ENCODE measurements around the gene SCRN1.
"Not testable (repeated sequence)": the region's sequence is repeated elsewhere in the genome, so short reads cannot be mapped to it uniquely, and the experiment has no call there.

Gene SCRN1

GRCh38 chr7:29890786-29891185, 98.8 kb downstream of the SCRN1 start:
- peaks cover 13% of the 10 kb centered on the region for H3K27me3 ChIP-seq (ENCODE audit: insufficient read depth, low read length)
- H3K36me3 ChIP-seq (ENCODE audit: insufficient read depth, low read length); H2AFZ ChIP-seq (ENCODE audit: low read length, unreplicated experiment); H3K27ac ChIP-seq (ENCODE audit: low read depth, low read length); H3K4me3 ChIP-seq (ENCODE audit: low read depth, low read length); H3K79me2 ChIP-seq (ENCODE audit: control insufficient read depth, insufficient read depth, low read length, unreplicated experiment); H3K4me1 ChIP-seq (ENCODE audit: control insufficient read depth, insufficient read depth, low read length, unreplicated experiment): not testable (repeated sequence)

- H2AFZ ChIP-seq (ENCODE audit: low read length, unreplicated experiment) = no peak overlapping the region
- H3K27ac ChIP-seq (ENCODE audit: low read depth, low read length) = no peak overlapping the region
- H3K27me3 ChIP-seq (ENCODE audit: insufficient read depth, low read length) = peaks cover 13% of the 10 kb centered on the region
- H3K4me3 ChIP-seq (ENCODE audit: low read depth, low read length) = no peak overlapping the region
- H3K36me3 ChIP-seq (ENCODE audit: insufficient read depth, low read length) = no peaks in the 10 kb centered on the region
- no peaks in the 10 kb centered on the region for H3K4me1 ChIP-seq (ENCODE audit: control insufficient read depth, insufficient read depth, low read length, unreplicated experiment)
- no peaks in the 10 kb centered on the region for H3K79me2 ChIP-seq (ENCODE audit: control insufficient read depth, insufficient read depth, low read length, unreplicated experiment)
Measured at GRCh38 chr7:29890251-29890650, 99.3 kb downstream of the SCRN1 start.

- no peak overlapping the region for H2AFZ ChIP-seq (ENCODE audit: low read length, unreplicated experiment)
- no peak overlapping the region for H3K4me3 ChIP-seq (ENCODE audit: low read depth, low read length)
- no peak overlapping the region for H3K27ac ChIP-seq (ENCODE audit: low read depth, low read length)
- no peaks in the 10 kb centered on the region for H3K79me2 ChIP-seq (ENCODE audit: control insufficient read depth, insufficient read depth, low read length, unreplicated experiment)
- peaks cover 13% of the 10 kb centered on the region for H3K27me3 ChIP-seq (ENCODE audit: insufficient read depth, low read length)
- H3K36me3 ChIP-seq (ENCODE audit: insufficient read depth, low read length) = no peaks in the 10 kb centered on the region
- H3K4me1 ChIP-seq (ENCODE audit: control insufficient read depth, insufficient read depth, low read length, unreplicated experiment) = no peaks in the 10 kb centered on the region
Measured at GRCh38 chr7:29889288-29889687, 100.3 kb downstream of the SCRN1 start.

GRCh38 chr7:29888006-29888405, 101.6 kb downstream of the SCRN1 start:
- no peaks in the 10 kb centered on the region for H3K79me2 ChIP-seq (ENCODE audit: control insufficient read depth, insufficient read depth, low read length, unreplicated experiment)
- no peak overlapping the region for H2AFZ ChIP-seq (ENCODE audit: low read length, unreplicated experiment)
- no peaks in the 10 kb centered on the region for H3K4me1 ChIP-seq (ENCODE audit: control insufficient read depth, insufficient read depth, low read length, unreplicated experiment)
- peaks cover 2% of the 10 kb centered on the region; the same call in 1 of the 2 replicates for H3K27me3 ChIP-seq (ENCODE audit: insufficient read depth, low read length)
- H3K36me3 ChIP-seq (ENCODE audit: insufficient read depth, low read length) = no peaks in the 10 kb centered on the region
- no peak overlapping the region for H3K4me3 ChIP-seq (ENCODE audit: low read depth, low read length)
- H3K27ac ChIP-seq (ENCODE audit: low read depth, low read length) = no peak overlapping the region

- H3K4me3 ChIP-seq (ENCODE audit: low read depth, low read length) = no peak overlapping the region
- H3K27ac ChIP-seq (ENCODE audit: low read depth, low read length) = no peak overlapping the region
- no peaks in the 10 kb centered on the region for H3K4me1 ChIP-seq (ENCODE audit: control insufficient read depth, insufficient read depth, low read length, unreplicated experiment)
- no peaks in the 10 kb centered on the region for H3K79me2 ChIP-seq (ENCODE audit: control insufficient read depth, insufficient read depth, low read length, unreplicated experiment)
- no peak overlapping the region for H2AFZ ChIP-seq (ENCODE audit: low read length, unreplicated experiment)
- no peaks in the 10 kb centered on the region for H3K27me3 ChIP-seq (ENCODE audit: insufficient read depth, low read length)
- no peaks in the 10 kb centered on the region for H3K36me3 ChIP-seq (ENCODE audit: insufficient read depth, low read length)
Measured at GRCh38 chr7:29886827-29887226, 102.8 kb downstream of the SCRN1 start.

GRCh38 chr7:29885626-29886025, 104.0 kb downstream of the SCRN1 start:
- Histone ChIP-seq H2AFZ (ENCODE audit: low read length, unreplicated experiment) (no peak overlapping the region), H3K36me3 (ENCODE audit: insufficient read depth, low read length) (no peaks in the 10 kb centered on the region), H3K4me1 (ENCODE audit: control insufficient read depth, insufficient read depth, low read length, unreplicated experiment) (no peaks in the 10 kb centered on the region), H3K27me3 (ENCODE audit: insufficient read depth, low read length) (no peaks in the 10 kb centered on the region), H3K4me3 (ENCODE audit: low read depth, low read length) (no peak overlapping the region), H3K79me2 (ENCODE audit: control insufficient read depth, insufficient read depth, low read length, unreplicated experiment) (no peaks in the 10 kb centered on the region), H3K27ac (ENCODE audit: low read depth, low read length) (no peak overlapping the region)

- no peaks in the 10 kb centered on the region for H3K79me2 ChIP-seq (ENCODE audit: control insufficient read depth, insufficient read depth, low read length, unreplicated experiment)
- no peaks in the 10 kb centered on the region for H3K4me1 ChIP-seq (ENCODE audit: control insufficient read depth, insufficient read depth, low read length, unreplicated experiment)
- H2AFZ ChIP-seq (ENCODE audit: low read length, unreplicated experiment) = no peak overlapping the region
- H3K27me3 ChIP-seq (ENCODE audit: insufficient read depth, low read length) = no peaks in the 10 kb centered on the region
- no peak overlapping the region for H3K27ac ChIP-seq (ENCODE audit: low read depth, low read length)
- no peak overlapping the region for H3K4me3 ChIP-seq (ENCODE audit: low read depth, low read length)
- H3K36me3 ChIP-seq (ENCODE audit: insufficient read depth, low read length) = no peaks in the 10 kb centered on the region
Measured at GRCh38 chr7:29884399-29885272, 105.0 kb downstream of the SCRN1 start.

- Histone ChIP-seq H3K4me3 (ENCODE audit: low read depth, low read length) (no peak overlapping the region), H3K36me3 (ENCODE audit: insufficient read depth, low read length) (no peaks in the 10 kb centered on the region)
Measured at GRCh38 chr7:29883462-29884398, 105.9 kb downstream of the SCRN1 start.

GRCh38 chr7:29882481-29882880, 107.1 kb downstream of the SCRN1 start:
- no peaks in the 10 kb centered on the region for H3K4me1 ChIP-seq (ENCODE audit: control insufficient read depth, insufficient read depth, low read length, unreplicated experiment)
- no peak overlapping the region for H3K27ac ChIP-seq (ENCODE audit: low read depth, low read length)
- no peaks in the 10 kb centered on the region for H3K36me3 ChIP-seq (ENCODE audit: insufficient read depth, low read length)
- no peaks in the 10 kb centered on the region for H3K79me2 ChIP-seq (ENCODE audit: control insufficient read depth, insufficient read depth, low read length, unreplicated experiment)
- H2AFZ ChIP-seq (ENCODE audit: low read length, unreplicated experiment) = no peak overlapping the region
- no peaks in the 10 kb centered on the region for H3K27me3 ChIP-seq (ENCODE audit: insufficient read depth, low read length)
- H3K4me3 ChIP-seq (ENCODE audit: low read depth, low read length) = no peak overlapping the region

More at GRCh38 chr7:29883462-29884398, 105.9 kb downstream of the SCRN1 start:
- H3K79me2 ChIP-seq (ENCODE audit: control insufficient read depth, insufficient read depth, low read length, unreplicated experiment) = no peaks in the 10 kb centered on the region
- no peak overlapping the region for H3K27ac ChIP-seq (ENCODE audit: low read depth, low read length)
- H3K27me3 ChIP-seq (ENCODE audit: insufficient read depth, low read length) = no peaks in the 10 kb centered on the region
- no peaks in the 10 kb centered on the region for H3K4me1 ChIP-seq (ENCODE audit: control insufficient read depth, insufficient read depth, low read length, unreplicated experiment)
- H2AFZ ChIP-seq (ENCODE audit: low read length, unreplicated experiment) = no peak overlapping the region

- no peaks in the 10 kb centered on the region for H3K4me1 ChIP-seq (ENCODE audit: control insufficient read depth, insufficient read depth, low read length, unreplicated experiment)
- no peak overlapping the region for H3K4me3 ChIP-seq (ENCODE audit: low read depth, low read length)
- H3K27me3 ChIP-seq (ENCODE audit: insufficient read depth, low read length) = no peaks in the 10 kb centered on the region
- no peaks in the 10 kb centered on the region for H3K36me3 ChIP-seq (ENCODE audit: insufficient read depth, low read length)
- H3K79me2 ChIP-seq (ENCODE audit: control insufficient read depth, insufficient read depth, low read length, unreplicated experiment) = no peaks in the 10 kb centered on the region
- no peak overlapping the region for H2AFZ ChIP-seq (ENCODE audit: low read length, unreplicated experiment)
- no peak overlapping the region for H3K27ac ChIP-seq (ENCODE audit: low read depth, low read length)
Measured at GRCh38 chr7:29881724-29882123, 107.9 kb downstream of the SCRN1 start.
